Lung (tissue), 12 donors: ENCODE measurements around the gene PURB. TPM values are rescaled to one million over a fixed set of nuclear protein-coding genes. Genes with fewer than 3 reads are reported as not detected.
A peak's percentile ranks its signal among the peaks of the same experiment; 100 is the strongest.

ENCODE experiments used
- ATAC-seq: fragments of 200-7000 bp; cut with Tn5 transposase; one replicate; pipeline ENCODE4 v1.9.1; 2020; ENCODE audit warnings: moderate number of reproducible peaks; ENCODE audit not compliant: insufficient read depth, low FRiP score
- DNase-seq, 3 donors: peaks; one replicate each; pipeline ENCODE4 v3.0.0-alpha.2; 2013 to 2017
- H3K27ac ChIP-seq, 2 donors: one replicate each; pipeline ENCODE4 v1.5.1; 2013; ENCODE audit warnings: mild to moderate bottlenecking in 2 of 2, moderate library complexity in 2 of 2, control low read depth in 1 of 2, inconsistent platforms in 1 of 2, low read depth in 1 of 2, low read length in 1 of 2
- H3K27me3 ChIP-seq, 3 donors: one replicate each; pipeline ENCODE4 v1.5.1; 2013; ENCODE audit warnings: low read length in 2 of 3; ENCODE audit not compliant: control insufficient read depth in 3 of 3, insufficient read depth in 3 of 3
- H3K36me3 ChIP-seq, 4 donors: one replicate each; pipeline ENCODE4 v1.5.1; 2013; ENCODE audit warnings: low read length in 4 of 4, mild to moderate bottlenecking in 1 of 4, moderate library complexity in 1 of 4; ENCODE audit not compliant: control insufficient read depth in 4 of 4, insufficient read depth in 4 of 4
- H3K4me1 ChIP-seq, 5 donors: one replicate each; pipeline ENCODE4 v1.5.1; 2013; ENCODE audit warnings: low read length in 5 of 5, mild to moderate bottlenecking in 2 of 5, moderate library complexity in 1 of 5; ENCODE audit not compliant: control insufficient read depth in 5 of 5, insufficient read depth in 5 of 5
- H3K4me3 ChIP-seq: one replicate; pipeline ENCODE4 v1.5.1; 2013; ENCODE audit warnings: mild to moderate bottlenecking, control low read depth, moderate library complexity
- H3K9ac ChIP-seq, 2 donors: one replicate each; pipeline ENCODE4 v1.5.1; 2013; ENCODE audit warnings: low read length in 2 of 2, control low read depth in 1 of 2; ENCODE audit not compliant: insufficient read depth in 1 of 2
- H3K9me3 ChIP-seq, 4 donors: one replicate each; pipeline ENCODE4 v1.5.1; 2013; ENCODE audit warnings: low read length in 3 of 4, mild to moderate bottlenecking in 1 of 4, moderate library complexity in 1 of 4; ENCODE audit not compliant: control insufficient read depth in 4 of 4, insufficient read depth in 3 of 4
- WGBS, 2 donors: extraction: QIAGEN DNeasy Blood & Tissue Kit; methylation state at CpG; one replicate each; pipeline ENCODE4 v1.1.7; 2013; 5-methylcytosine and 5-hydroxymethylcytosine counted together
- polyA plus RNA-seq, 2 donors: library from polyadenylated mRNA; stranded (reverse); fragments of 200-250 nt; gene quantifications; one replicate each; pipeline ENCODE4 v1.2.1, GENCODE V29; 2013
- total RNA-seq, 2 donors: library from RNA; depleted of rRNA in 1 of 2; stranded (reverse); fragments of >200 nt in 1 of 2; gene quantifications; one replicate each; pipeline ENCODE4 v1.2.1, GENCODE V29; 2014 to 2021
- TF ChIP-seq, protein P1 (sequence below): IDR thresholded peaks from 2 replicates; pipeline ENCODE4 v1.5.1; 2012; ENCODE audit warnings: mild to moderate bottlenecking; ENCODE audit errors: control extremely low read depth, extremely low read depth
- donor health status: control.
- donor health status: control.
- donor health status: Bipolar disorder and iron deficiency.
- donor health status: healthy.
- donor health status: DM: yes; HTN: yes; CAD: no.

The PURB gene
- total and polyA plus RNA-seq, 4 donors, result 7.9 to 48.9 (median 15.6) TPM

DNA sequence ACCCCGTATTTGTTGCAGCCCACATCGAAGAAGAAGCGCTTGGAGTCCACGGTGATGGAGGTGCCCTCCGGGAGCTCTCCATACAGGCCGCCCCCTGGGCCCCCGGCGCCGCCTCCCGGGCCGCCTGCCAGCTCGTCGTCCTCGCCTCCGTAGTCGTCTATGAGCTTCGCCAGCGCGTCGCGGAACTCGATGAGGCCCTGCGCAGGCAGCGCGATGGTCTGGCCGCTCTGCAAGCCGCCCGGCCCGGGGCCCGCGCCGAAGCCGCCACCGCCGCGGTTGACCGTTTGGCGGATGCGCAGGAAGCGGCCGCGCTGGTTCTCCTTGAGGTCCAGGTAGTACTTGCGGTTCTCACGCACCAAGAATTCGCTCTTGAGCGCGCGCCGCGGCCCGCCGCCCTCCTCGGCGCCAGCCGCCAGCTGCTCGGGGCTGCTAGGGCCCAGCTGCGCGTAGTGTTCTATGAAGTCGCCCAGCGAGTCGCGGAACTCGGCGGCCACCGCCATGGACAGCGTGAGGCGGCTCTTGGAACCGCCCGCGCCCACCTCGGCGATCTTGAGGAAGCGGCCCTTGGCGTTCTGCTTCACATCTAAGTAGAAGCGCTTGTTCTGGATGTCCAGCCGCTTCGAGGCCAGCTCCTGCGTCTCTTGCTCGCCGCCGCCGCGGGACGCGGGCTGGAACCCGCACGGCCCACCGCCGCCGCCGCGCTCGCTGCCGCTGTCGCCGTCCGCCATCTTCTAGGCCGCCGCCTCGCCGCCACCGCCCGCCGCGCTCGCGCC lies 523 bp downstream of the PURB start:
- DNase-seq (peak; percentile 76 to 80 (median 76)), ATAC-seq (no peak)
- H3K36me3 ChIP-seq, result peaks cover 0 to 18% (median 7%) of the 10 kb centered on the region in 4 donors
- H3K27me3 ChIP-seq, result no peaks in the 10 kb centered on the region
- H3K4me3 ChIP-seq, result peak overlapping the region; percentile 77
- H3K9ac ChIP-seq, result peak overlapping the region; percentile 76 to 77
- no peaks in the 10 kb centered on the region for H3K9me3 ChIP-seq
- H3K4me1 ChIP-seq, result peaks cover 0 to 49% (median 25%) of the 10 kb centered on the region in 5 donors
- 0 to 1% methylated on average over 87 to 107 of the region's 107 CpGs for WGBS, 2 donors
- H3K27ac ChIP-seq, result peak overlapping the region; percentile 95 to 100
- TF ChIP-seq, protein P1, sequence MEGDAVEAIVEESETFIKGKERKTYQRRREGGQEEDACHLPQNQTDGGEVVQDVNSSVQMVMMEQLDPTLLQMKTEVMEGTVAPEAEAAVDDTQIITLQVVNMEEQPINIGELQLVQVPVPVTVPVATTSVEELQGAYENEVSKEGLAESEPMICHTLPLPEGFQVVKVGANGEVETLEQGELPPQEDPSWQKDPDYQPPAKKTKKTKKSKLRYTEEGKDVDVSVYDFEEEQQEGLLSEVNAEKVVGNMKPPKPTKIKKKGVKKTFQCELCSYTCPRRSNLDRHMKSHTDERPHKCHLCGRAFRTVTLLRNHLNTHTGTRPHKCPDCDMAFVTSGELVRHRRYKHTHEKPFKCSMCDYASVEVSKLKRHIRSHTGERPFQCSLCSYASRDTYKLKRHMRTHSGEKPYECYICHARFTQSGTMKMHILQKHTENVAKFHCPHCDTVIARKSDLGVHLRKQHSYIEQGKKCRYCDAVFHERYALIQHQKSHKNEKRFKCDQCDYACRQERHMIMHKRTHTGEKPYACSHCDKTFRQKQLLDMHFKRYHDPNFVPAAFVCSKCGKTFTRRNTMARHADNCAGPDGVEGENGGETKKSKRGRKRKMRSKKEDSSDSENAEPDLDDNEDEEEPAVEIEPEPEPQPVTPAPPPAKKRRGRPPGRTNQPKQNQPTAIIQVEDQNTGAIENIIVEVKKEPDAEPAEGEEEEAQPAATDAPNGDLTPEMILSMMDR, result no peak

DNA sequence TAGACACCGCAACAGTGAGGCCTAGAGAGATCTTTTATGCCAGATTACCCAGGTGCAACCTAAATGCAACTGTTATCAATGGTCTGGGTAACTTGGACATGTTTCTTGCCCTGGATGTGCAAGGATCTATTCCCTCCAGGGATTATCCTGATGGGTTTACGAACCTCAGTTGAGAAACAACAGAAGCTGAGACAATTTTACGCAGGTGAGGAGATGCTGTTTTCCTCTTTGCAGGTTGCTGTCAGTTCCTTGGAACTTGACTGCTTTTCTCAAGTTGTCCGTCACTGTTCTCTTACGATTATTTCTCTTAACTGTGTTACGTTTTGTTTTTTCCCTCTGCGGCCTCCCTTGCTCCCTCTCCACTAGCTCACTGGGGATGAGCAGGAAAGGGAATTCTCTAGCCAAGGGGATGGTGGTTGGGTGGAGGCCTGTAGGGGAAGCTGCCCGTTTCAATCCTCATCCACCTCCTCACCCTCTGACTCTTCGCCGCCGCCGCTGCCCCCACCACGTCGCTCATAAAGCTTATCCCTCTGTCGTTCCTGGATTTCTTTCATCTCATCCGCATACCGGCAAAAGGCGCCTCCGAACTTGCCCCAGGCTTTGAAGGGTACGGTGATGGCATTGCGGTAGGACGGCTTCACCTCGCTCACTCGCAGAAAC lies 1.2 kb downstream of the PURB start:
- peaks cover 0 to 49% (median 25%) of the 10 kb centered on the region in 5 donors for H3K4me1 ChIP-seq

DNA sequence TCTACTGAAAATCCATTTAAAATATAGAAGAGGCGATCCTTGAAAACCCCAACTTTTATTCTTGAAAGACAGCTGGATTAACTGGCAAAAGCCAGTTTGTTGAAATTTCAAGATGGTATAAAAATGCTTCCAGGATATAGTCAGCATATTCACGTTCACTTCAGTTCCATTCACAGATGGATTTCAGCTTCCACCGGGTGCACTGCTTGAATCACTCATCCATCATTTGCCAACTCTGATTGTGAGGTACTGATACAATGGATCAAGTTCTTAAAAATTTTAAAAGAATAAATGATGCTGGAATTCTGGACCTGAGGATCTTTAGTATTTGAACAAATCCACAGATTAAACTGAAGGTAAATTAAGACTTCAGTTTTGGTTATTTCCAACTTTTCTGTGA lies 2.4 kb downstream of the PURB start:
- Histone ChIP-seq H3K36me3 (peaks cover 0 to 18% (median 8%) of the 10 kb centered on the region in 4 donors), H3K9me3 (no peaks in the 10 kb centered on the region), H3K27ac (no peak overlapping the region), H3K4me1 (peaks cover 0 to 49% (median 25%) of the 10 kb centered on the region in 5 donors), H3K27me3 (no peaks in the 10 kb centered on the region), H3K4me3 (no peak overlapping the region), H3K9ac (peak overlapping the region in 1 of 2 donors; percentile 56)
- no peak for ATAC-seq
- no peak for DNase-seq
- TF ChIP-seq, protein P1, result no peak
- WGBS, 2 donors, result 60 to 67% methylated on average over 3 of the region's 3 CpGs

More for the DNA sequence above, 1.2 kb downstream of the PURB start:
- no peak for ATAC-seq
- Histone ChIP-seq H3K4me3 (peak overlapping the region; percentile 77), H3K36me3 (peaks cover 0 to 18% (median 8%) of the 10 kb centered on the region in 4 donors), H3K9me3 (no peaks in the 10 kb centered on the region), H3K27ac (peak overlapping the region; percentile 95 to 100), H3K27me3 (no peaks in the 10 kb centered on the region), H3K9ac (peak overlapping the region; percentile 76 to 77)
- DNase-seq, result no peak
- WGBS, 2 donors, result 19% methylated on average over 24 of the region's 24 CpGs
- TF ChIP-seq, protein P1, result no peak
